Keratinocyte (primary cell): Measurements from ENCODE around the gene RNF157. TPM values are rescaled to one million over a fixed set of nuclear protein-coding genes. Genes with fewer than 3 reads are reported as not detected.

Experiments
- DNase-seq: peaks from one replicate; pipeline ENCODE4 v3.0.0-alpha.2; 2011; ENCODE audit warnings: low read depth, missing footprints, low spot score
- FAIRE-seq: peaks from 2 replicates; lab custom pipeline; 2011; peaks lifted over from hg19 to GRCh38; lab: Jason Lieb, UNC
- H2AFZ ChIP-seq: 2 replicates; pipeline ENCODE4 v1.6.0; 2012; ENCODE audit warnings: low read length, control low read depth, inconsistent platforms; ENCODE audit not compliant: control insufficient read depth
- H3K27ac ChIP-seq: 2 replicates; pipeline ENCODE4 v1.5.1; 2011; ENCODE audit warnings: low read length; ENCODE audit not compliant: control insufficient read depth, insufficient read depth
- H3K27me3 ChIP-seq: 3 replicates; pipeline ENCODE4 v1.6.0; 2011; ENCODE audit warnings: low read length; ENCODE audit not compliant: control insufficient read depth, insufficient read depth; ENCODE audit errors: extremely low read depth
- H3K36me3 ChIP-seq, 2 experiments: 2 replicates in 1 of 2; 3 replicates in 1 of 2; pipeline ENCODE4 v1.5.1; 2011; ENCODE audit warnings: low read length in 2 of 2, mild to moderate bottlenecking in 1 of 2; ENCODE audit not compliant: control insufficient read depth in 2 of 2, insufficient read depth in 2 of 2; ENCODE audit errors: extremely low read depth in 1 of 2
- H3K4me1 ChIP-seq: 3 replicates; pipeline ENCODE4 v1.5.1; 2011; ENCODE audit warnings: low read length; ENCODE audit not compliant: control insufficient read depth, insufficient read depth; ENCODE audit errors: extremely low read depth
- H3K4me2 ChIP-seq: 3 replicates; pipeline ENCODE4 v1.6.0; 2011; ENCODE audit warnings: low read depth, low read length; ENCODE audit not compliant: control insufficient read depth, insufficient read depth; ENCODE audit errors: extremely low read depth
- H3K4me3 ChIP-seq, 3 experiments: fragments of 200-600 bp in 1 of 3; sonication (generic) in 1 of 3; 2 replicates in 2 of 3; 3 replicates in 1 of 3; pipeline ENCODE4 v1.5.1; 2011 to 2016; ENCODE audit warnings: low read length in 3 of 3, mild to moderate bottlenecking in 3 of 3, control low read depth in 2 of 3, inconsistent platforms in 1 of 3, low read depth in 1 of 3, mixed read lengths in 1 of 3, mixed run types in 1 of 3, moderate library complexity in 1 of 3; ENCODE audit not compliant: control insufficient read depth in 2 of 3, insufficient read depth in 2 of 3; ENCODE audit errors: extremely low read depth in 1 of 3
- H3K79me2 ChIP-seq: 2 replicates; pipeline ENCODE4 v1.6.0; 2012; ENCODE audit warnings: low read length; ENCODE audit not compliant: control insufficient read depth, insufficient read depth
- H3K9ac ChIP-seq: 3 replicates; pipeline ENCODE4 v1.6.0; 2011; ENCODE audit warnings: low read length; ENCODE audit not compliant: control insufficient read depth, insufficient read depth; ENCODE audit errors: extremely low read depth
- H3K9me1 ChIP-seq: 3 replicates; pipeline ENCODE4 v1.6.0; 2011; ENCODE audit warnings: low read length; ENCODE audit not compliant: control insufficient read depth, insufficient read depth; ENCODE audit errors: extremely low read depth
- H3K9me3 ChIP-seq: 2 replicates; pipeline ENCODE4 v1.5.1; 2012; ENCODE audit warnings: low read depth, low read length; ENCODE audit not compliant: control insufficient read depth
- H4K20me1 ChIP-seq: 3 replicates; pipeline ENCODE4 v1.6.0; 2011; ENCODE audit warnings: low read length; ENCODE audit not compliant: control insufficient read depth, insufficient read depth; ENCODE audit errors: extremely low read depth
- CTCF ChIP-seq, 3 experiments: IDR thresholded peaks in 1 of 3; conservative IDR thresholded peaks in 1 of 3; optimal IDR thresholded peaks in 1 of 3; 2 replicates in 2 of 3; 3 replicates in 1 of 3; pipeline versions ENCODE3 to v1.5.1; 2011; ENCODE audit warnings: low read length in 3 of 3, mild to moderate bottlenecking in 3 of 3, moderate library complexity in 2 of 3, control low read depth in 1 of 3, inconsistent platforms in 1 of 3; ENCODE audit not compliant: insufficient read depth in 2 of 3; ENCODE audit errors: extremely low read depth in 1 of 3
- EZH2 ChIP-seq: IDR thresholded peaks from one replicate; pipeline ENCODE4 v1.6.1; 2012; ENCODE audit warnings: inconsistent platforms, mild to moderate bottlenecking, low read length, moderate library complexity
- dilution Hi-C: fragments of 300-500 bp; cut with MboI; formaldehyde crosslinking; loops from one replicate; pipeline ENCODE4 v1.7.0; 2020; ENCODE audit warnings: low sequenced_read_pairs; ENCODE audit not compliant: extremely low pct_ligation_motif_present
- polyA plus RNA-seq, 5 experiments: library from polyadenylated mRNA; depleted of rRNA in 3 of 5; stranded (reverse) in 3 of 5; stranded (forward) in 1 of 5; unstranded in 1 of 5; fragments of >200 nt; gene quantifications; 1 replicate in 1 of 5; 2 replicates in 3 of 5; 3 replicates in 1 of 5; pipeline versions ENCODE4 v1.2.1 to v1.2.3, GENCODE V29; 2011 to 2012; ENCODE audit warnings: missing spikeins in 2 of 5, low read depth in 1 of 5, low replicate concordance in 1 of 5

The RNF157 gene
- polyA plus RNA-seq, 1 donor (not counting 4 experiments of a cell fraction or from before 2014, with no cell fraction given) = not detected

GRCh38 chr17:76199469-76199868 lies 40.8 kb downstream of the RNF157 start:
- H3K27me3 ChIP-seq = no peaks in the 10 kb centered on the region
- H2AFZ ChIP-seq = no peak overlapping the region
- no peak for FAIRE-seq
- H3K4me1 ChIP-seq = peaks cover 6% of the 10 kb centered on the region
- dilution Hi-C loops = no loop called here
- no peak overlapping the region for H3K4me3 ChIP-seq
- H3K36me3 ChIP-seq = no peaks in the 10 kb centered on the region
- TF ChIP-seq EZH2 = no peak
- TF ChIP-seq CTCF (optimal IDR thresholded peaks at IDR 0.05 in 1 of 3, IDR thresholded peaks at IDR 0.05 in 1 of 3, conservative IDR thresholded peaks at IDR 0.05 in 1 of 3; ENCODE audit: extremely low read depth in 1 of 3, insufficient read depth in 2 of 3, low read length in 3 of 3) = no peak
- no peaks in the 10 kb centered on the region for H3K79me2 ChIP-seq
- H3K9me3 ChIP-seq = no peaks in the 10 kb centered on the region
- H3K4me2 ChIP-seq = no peak overlapping the region
- H3K9me1 ChIP-seq = no peaks in the 10 kb centered on the region
- H4K20me1 ChIP-seq = no peaks in the 10 kb centered on the region
- no peak overlapping the region for H3K9ac ChIP-seq
- no peak for DNase-seq
- H3K27ac ChIP-seq = no peak overlapping the region

- H3K4me1 ChIP-seq = no peaks in the 10 kb centered on the region
- no peak overlapping the region for H2AFZ ChIP-seq
- FAIRE-seq (no peak), DNase-seq (no peak)
- no peaks in the 10 kb centered on the region for H3K36me3 ChIP-seq
- no peak overlapping the region for H3K9ac ChIP-seq
- no peak overlapping the region for H3K4me3 ChIP-seq
- TF ChIP-seq EZH2 = no peak
- TF ChIP-seq CTCF (optimal IDR thresholded peaks at IDR 0.05 in 1 of 3, IDR thresholded peaks at IDR 0.05 in 1 of 3, conservative IDR thresholded peaks at IDR 0.05 in 1 of 3; ENCODE audit: extremely low read depth in 1 of 3, insufficient read depth in 2 of 3, low read length in 3 of 3) = no peak
- peaks cover 2% of the 10 kb centered on the region for H3K27me3 ChIP-seq
- dilution Hi-C loops = no loop called here
- H3K27ac ChIP-seq = no peak overlapping the region
- no peaks in the 10 kb centered on the region for H3K79me2 ChIP-seq
- no peak overlapping the region for H3K4me2 ChIP-seq
- H3K9me3 ChIP-seq = no peaks in the 10 kb centered on the region
- H3K9me1 ChIP-seq = no peaks in the 10 kb centered on the region
- H4K20me1 ChIP-seq = no peaks in the 10 kb centered on the region
These were observed 41.6 kb downstream of the RNF157 start for GRCh38 chr17:76198702-76199101.
